Hematopoietic multipotent progenitor cell treated with erythropoietin and hydrocortisone succinate and interleukin-3 and kit ligand, for 17 days (in vitro differentiated cells): ENCODE results near the gene WFDC1.

Source experiments
- DNase-seq: peaks from one replicate; pipeline ENCODE4 v3.0.0-alpha.2; 2015; ENCODE audit warnings: low spot score

Gene WFDC1

GRCh38 chr16:84272740-84273320 is 21.8 kb upstream of the WFDC1 start:
- no peak for DNase-seq

DNA sequence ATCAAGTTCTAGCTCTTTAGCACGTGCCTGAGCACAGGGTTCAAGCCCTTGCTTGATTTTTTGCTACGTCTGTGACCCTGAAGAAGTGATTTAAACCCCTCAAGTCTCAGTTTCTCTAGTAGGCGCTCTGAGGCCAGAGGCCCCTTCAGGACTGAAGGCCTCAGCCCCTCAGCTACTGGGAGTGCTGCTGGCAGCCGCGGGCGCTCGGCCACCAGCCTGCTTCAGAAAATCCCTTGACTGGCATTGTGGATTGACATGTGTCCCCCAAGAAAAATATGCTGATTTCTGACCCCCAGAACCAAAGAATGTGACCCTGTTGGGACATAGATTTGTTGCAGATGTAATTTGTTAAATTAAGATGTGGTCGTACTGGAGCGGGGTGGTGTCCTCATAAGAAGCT is 20.2 kb upstream of the WFDC1 start:
- no peak for DNase-seq

- no peak for DNase-seq
Observed at GRCh38 chr16:84275585-84276151, 19.0 kb upstream of the WFDC1 start.

GRCh38 chr16:84277244-84277823 is 17.3 kb upstream of the WFDC1 start:
- DNase-seq: peak; percentile 54

GRCh38 chr16:84278333-84278732 is 16.3 kb upstream of the WFDC1 start:
- no peak for DNase-seq

DNA sequence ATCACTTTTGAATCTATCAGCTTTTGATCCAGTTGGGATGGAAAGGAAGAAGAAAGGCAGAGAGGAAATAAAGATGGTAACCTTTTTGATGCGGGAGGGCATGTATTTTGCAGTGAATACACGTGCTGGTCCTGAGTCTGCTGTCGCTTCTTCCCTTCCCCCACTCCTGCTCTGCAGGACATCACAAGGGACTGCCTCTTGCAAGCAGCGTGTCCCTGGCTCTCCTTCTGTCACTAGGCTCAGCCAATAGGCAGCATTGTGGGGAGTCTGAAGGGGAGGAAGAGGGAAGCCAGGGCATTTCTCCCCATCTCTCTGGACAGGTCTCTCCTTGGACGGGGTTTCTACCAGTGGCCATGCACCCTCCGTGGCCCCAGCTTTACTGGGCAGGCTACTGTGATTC is 15.7 kb upstream of the WFDC1 start:
- DNase-seq: no peak

GRCh38 chr16:84279881-84280280 is 14.8 kb upstream of the WFDC1 start:
- no peak for DNase-seq

- no peak for DNase-seq
Observed at GRCh38 chr16:84281074-84281473, 13.6 kb upstream of the WFDC1 start.

DNA sequence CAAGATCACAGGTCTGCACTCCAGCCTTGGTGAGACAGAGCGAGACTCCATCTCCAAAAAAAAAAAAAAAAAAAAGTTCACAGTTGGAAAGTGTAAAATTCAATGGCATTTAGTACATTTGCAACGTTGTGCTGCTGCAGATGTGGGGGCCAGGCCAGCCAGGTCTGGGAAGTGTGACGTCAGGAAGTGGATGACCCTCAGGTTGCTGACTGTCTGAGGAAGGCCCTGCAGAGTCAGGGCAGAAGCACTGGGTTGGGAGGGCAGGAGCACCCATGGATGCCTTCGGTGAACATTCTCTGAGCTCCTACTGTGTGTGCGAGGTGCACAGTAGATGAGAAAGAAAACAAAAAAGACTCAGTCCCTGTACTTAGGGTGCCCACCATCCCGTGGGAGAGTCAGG is 12.1 kb upstream of the WFDC1 start:
- no peak for DNase-seq

GRCh38 chr16:84283314-84284153 is 11.1 kb upstream of the WFDC1 start:
- no peak for DNase-seq

DNA sequence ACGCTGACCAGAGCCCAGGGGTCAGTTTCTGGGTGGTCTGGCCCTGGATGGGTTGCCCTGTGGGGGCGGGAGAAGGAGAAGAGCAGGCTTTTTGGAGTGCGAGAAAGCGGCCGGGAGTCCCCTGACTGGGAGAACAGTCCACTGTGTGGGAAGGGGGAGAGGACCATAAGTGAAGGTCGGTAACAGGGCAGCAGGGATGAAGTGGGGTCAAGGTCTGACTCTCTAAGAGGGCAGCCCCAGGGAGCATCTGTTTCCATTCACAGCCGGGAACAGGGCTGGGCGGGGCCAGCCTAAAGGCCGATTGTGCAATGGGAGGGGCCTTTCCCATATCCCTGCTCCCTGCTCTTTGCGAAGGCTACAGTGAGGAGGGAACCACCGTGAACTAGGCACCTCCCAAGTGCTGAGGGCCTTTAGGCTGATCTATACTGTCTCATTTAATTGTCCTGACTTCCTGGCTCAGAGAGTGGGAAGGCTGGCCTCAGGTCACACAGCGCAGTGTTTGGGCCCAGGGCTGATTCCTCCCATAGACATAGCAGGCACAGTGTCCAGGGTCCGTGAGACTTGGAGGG is 10.4 kb upstream of the WFDC1 start:
- DNase-seq: no peak

GRCh38 chr16:84286578-84287240 is 8.0 kb upstream of the WFDC1 start:
- DNase-seq: no peak

- no peak for DNase-seq
Observed at GRCh38 chr16:84288902-84289301, 5.8 kb upstream of the WFDC1 start.

DNA sequence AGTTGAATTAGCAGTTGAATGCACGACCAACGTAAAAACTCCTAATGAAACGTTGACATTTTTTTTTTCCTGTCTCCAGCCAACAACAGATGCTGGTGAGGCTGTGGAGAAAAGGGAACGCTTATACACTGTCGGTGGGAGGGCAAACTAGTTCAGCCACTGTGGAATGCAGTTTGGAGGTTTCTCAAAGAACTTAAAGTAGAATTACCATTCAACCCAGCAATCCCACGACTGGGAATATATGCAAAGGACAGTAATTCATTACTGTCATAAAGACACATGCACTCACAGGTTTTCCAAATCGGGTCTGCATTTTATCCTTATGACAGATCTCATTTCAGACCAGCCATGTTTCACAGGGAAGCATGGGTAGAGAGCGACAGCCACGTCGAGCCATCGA is 3.5 kb upstream of the WFDC1 start:
- DNase-seq: no peak

GRCh38 chr16:84292011-84292410 is 2.7 kb upstream of the WFDC1 start:
- DNase-seq: no peak

DNA sequence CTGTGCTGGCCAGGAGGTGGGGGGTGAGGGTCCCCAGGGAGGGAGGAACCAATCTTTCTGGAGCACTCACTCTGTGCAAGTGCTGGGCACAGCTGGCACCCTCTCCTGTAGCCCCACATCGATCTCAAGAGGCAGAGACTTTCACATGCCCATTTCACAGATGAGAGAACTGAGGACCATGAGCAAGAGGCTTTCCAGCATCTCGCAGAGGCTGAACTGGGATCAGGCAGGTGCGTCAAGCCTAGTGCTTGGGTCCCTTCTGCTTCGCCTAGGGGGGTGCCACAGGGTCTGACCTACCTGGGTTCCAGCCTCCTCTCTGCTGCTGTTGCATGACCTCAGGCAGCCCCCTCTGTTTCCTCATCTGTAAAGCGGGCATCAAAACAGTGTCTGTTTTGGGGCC is 1.3 kb upstream of the WFDC1 start:
- no peak for DNase-seq

- DNase-seq: no peak
Observed at GRCh38 chr16:84294117-84294516, 561 bp upstream of the WFDC1 start.

DNA sequence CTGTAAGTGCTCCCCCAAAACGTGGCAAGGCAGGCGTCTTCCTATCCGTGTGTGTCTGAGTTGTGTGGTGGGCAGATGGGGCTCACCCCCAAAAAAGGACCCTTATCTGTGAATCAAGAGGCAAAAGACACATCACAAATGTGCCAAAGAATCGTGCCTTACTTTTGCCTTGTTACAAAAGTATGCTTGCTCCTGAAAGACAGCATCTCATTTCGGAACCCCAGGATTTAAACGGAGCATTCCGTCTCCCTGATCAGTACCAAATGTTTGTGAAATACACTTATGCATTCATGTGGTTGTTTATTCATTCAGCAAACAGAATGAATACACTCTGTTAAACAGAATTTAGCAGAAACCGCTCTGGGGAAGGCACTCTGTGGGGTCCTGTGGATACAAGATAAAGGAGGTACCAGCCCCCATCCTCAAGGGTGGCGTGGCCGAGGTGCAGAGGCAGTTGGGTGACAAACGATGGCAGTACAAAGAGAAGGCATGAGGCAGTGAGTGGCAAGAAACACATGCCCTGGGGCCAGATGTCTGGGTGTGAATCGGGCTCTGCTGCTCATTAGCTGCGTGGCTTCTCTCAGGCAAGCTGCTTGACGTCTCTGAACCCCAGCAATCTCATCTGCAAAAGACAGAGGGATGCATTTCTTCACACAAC is 654 bp downstream of the WFDC1 start:
- DNase-seq: no peak

DNA sequence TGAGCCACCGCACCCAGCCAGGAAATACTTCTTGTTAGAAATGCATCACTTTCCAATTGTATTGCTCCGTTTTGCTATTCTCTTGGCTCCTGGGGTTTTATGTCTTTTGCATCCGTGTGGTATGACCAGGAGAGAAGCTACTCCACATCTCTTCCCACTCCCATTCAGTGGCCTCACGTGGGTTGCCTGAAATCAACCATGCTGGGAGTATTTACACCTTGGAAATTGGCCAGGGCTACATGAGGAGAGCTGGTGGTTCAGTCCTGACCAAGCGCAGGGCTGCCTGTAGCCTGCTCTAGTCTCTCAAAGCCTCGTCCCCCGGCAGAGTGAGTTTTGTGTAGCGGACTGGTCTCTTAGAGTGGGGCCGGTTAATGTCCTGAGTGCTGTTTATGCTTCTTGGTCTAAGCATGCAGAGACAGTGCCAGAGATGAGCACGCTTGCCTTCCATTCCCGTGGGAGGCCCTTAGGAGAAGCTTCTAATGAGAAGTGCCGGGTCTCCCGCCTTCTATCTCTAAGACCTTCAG is 3.8 kb downstream of the WFDC1 start:
- no peak for DNase-seq

DNA sequence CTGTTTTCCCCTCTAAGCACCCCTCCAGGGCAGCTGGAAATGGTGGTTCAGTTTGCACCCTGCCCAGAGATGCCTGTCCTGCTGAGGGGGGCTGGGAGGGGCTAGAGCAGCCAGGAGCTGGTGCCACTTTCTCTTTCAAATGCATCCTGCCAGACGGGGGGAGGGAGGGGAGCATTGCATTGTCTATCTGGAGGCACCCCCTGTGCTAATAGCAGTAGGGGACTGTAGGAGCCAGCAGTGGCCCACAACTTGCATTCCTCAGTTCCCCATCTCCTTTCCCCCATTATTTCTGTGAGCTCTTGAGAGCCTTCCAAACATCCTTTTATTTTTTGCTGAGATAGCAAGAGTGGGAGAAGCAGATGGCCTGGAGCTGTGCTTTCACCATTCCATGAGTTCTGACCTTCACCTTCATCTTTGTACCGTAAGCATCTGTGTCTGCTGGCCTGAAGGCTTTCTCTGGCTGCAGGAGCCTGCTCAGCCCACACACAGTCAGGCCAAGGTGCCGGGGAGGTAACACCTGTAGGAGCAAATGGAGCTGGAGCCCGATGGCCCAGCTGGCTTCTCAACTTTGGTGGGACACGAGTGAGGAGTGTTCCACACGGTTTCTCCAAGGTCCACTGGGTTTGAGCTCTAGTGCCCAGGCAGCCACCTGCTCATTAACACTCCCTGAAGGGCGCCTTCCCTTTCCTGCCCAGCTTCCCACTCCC is 5.2 kb downstream of the WFDC1 start:
- no peak for DNase-seq
